GM19035 (cell line): ENCODE measurements around the gene HES6.
A peak's percentile ranks its signal among the peaks of the same experiment; 100 is the strongest.

Experiments used
- ATAC-seq: cut with Tn5 transposase; IDR thresholded peaks from one replicate; pipeline ENCODE4 v1.9.1; 2021; ENCODE audit not compliant: unreplicated experiment

Gene HES6

GRCh38 chr2:238203094-238203972 lies 36.5 kb downstream of the HES6 start, which contains the start of gene ILKAP:
ILKAP (minus strand) TSS chr2:238203695; CDS start chr2:238203553, 142 bp downstream.
- peak; percentile 94 for ATAC-seq

GRCh38 chr2:238202326-238203093 lies 37.3 kb downstream of the HES6 start:
- ATAC-seq: no peak

- ATAC-seq: no peak
Observed at GRCh38 chr2:238190445-238190844, 49.4 kb downstream of the HES6 start.
